H9 (cell line): Measurements from ENCODE around the gene LSMEM2. TPM values are rescaled to one million over a fixed set of nuclear protein-coding genes. Genes with fewer than 3 reads are reported as not detected.

ENCODE experiments used
- DNase-seq: peaks from one replicate; pipeline ENCODE4 v3.0.0-alpha.2; 2017
- H2AFZ ChIP-seq: one replicate; pipeline ENCODE4 v1.6.1; 2013; ENCODE audit warnings: mild to moderate bottlenecking, low read length, control low read depth, moderate library complexity
- H2AK5ac ChIP-seq: 2 replicates; pipeline ENCODE4 v1.6.1; 2013; ENCODE audit warnings: low read length, control low read depth, mixed read lengths; ENCODE audit not compliant: insufficient read length
- H2BK120ac ChIP-seq: one replicate; pipeline ENCODE4 v1.6.1; 2013; ENCODE audit warnings: low read depth, mild to moderate bottlenecking, low read length, control low read depth, inconsistent platforms; ENCODE audit not compliant: poor library complexity, severe bottlenecking
- H2BK12ac ChIP-seq: 2 replicates; pipeline ENCODE4 v1.6.1; 2013; ENCODE audit warnings: low read length, control low read depth, mixed read lengths, low read depth; ENCODE audit not compliant: insufficient read length
- H2BK15ac ChIP-seq: 2 replicates; pipeline ENCODE4 v1.6.1; 2013; ENCODE audit warnings: low read depth, low read length, control low read depth
- H2BK20ac ChIP-seq: one replicate; pipeline ENCODE4 v1.6.1; 2013; ENCODE audit warnings: low read depth, mild to moderate bottlenecking, low read length, control low read depth, inconsistent platforms; ENCODE audit not compliant: poor library complexity, severe bottlenecking
- H2BK5ac ChIP-seq: 2 replicates; pipeline ENCODE4 v1.6.1; 2013; ENCODE audit warnings: low read length, control low read depth, mixed read lengths; ENCODE audit not compliant: insufficient read length
- H3K14ac ChIP-seq: 2 replicates; pipeline ENCODE4 v1.6.1; 2013; ENCODE audit warnings: low read length, control low read depth; ENCODE audit not compliant: insufficient read depth
- H3K18ac ChIP-seq: 2 replicates; pipeline ENCODE4 v1.6.1; 2013; ENCODE audit warnings: low read depth, mild to moderate bottlenecking, mixed read lengths, low read length, control low read depth; ENCODE audit not compliant: insufficient read length
- H3K23ac ChIP-seq: 2 replicates; pipeline ENCODE4 v1.6.1; 2013; ENCODE audit warnings: low read length, control low read depth, mixed read lengths, low read depth; ENCODE audit not compliant: insufficient read length
- H3K23me2 ChIP-seq: 2 replicates; pipeline ENCODE4 v1.6.1; 2013; ENCODE audit warnings: low read depth, mild to moderate bottlenecking, mixed read lengths, low read length, control low read depth; ENCODE audit not compliant: insufficient read length, poor library complexity, severe bottlenecking
- H3K27ac ChIP-seq: 2 replicates; pipeline ENCODE4 v1.5.1; 2013; ENCODE audit warnings: low read length, control low read depth, mixed read lengths, low read depth; ENCODE audit not compliant: insufficient read length
- H3K27me3 ChIP-seq: 2 replicates; pipeline ENCODE4 v1.6.1; 2013; ENCODE audit warnings: low read length, control low read depth, inconsistent platforms; ENCODE audit not compliant: insufficient read depth
- H3K4ac ChIP-seq: 2 replicates; pipeline ENCODE4 v1.6.1; 2013; ENCODE audit warnings: low read depth, mild to moderate bottlenecking, control low read depth, inconsistent platforms, low read length, moderate library complexity
- H3K4me1 ChIP-seq: 2 replicates; pipeline ENCODE4 v1.6.1; 2013; ENCODE audit warnings: low read length, control low read depth, inconsistent platforms; ENCODE audit not compliant: insufficient read depth
- H3K4me2 ChIP-seq: 2 replicates; pipeline ENCODE4 v1.6.1; 2013; ENCODE audit warnings: low read length, control low read depth, mixed read lengths; ENCODE audit not compliant: insufficient read length, insufficient read depth
- H3K56ac ChIP-seq: 2 replicates; pipeline ENCODE4 v1.6.1; 2013; ENCODE audit warnings: low read depth, mild to moderate bottlenecking, mixed read lengths, low read length, control low read depth; ENCODE audit not compliant: insufficient read length
- H3K79me1 ChIP-seq: 2 replicates; pipeline ENCODE4 v1.6.1; 2013; ENCODE audit warnings: low read depth, mild to moderate bottlenecking, moderate library complexity, low read length, control low read depth, inconsistent platforms; ENCODE audit not compliant: insufficient read depth, poor library complexity, severe bottlenecking
- H3K79me2 ChIP-seq: 2 replicates; pipeline ENCODE4 v1.6.1; 2013; ENCODE audit warnings: low read length, control low read depth, inconsistent platforms; ENCODE audit not compliant: insufficient read depth
- H3K9ac ChIP-seq: 2 replicates; pipeline ENCODE4 v1.6.1; 2013; ENCODE audit warnings: low read length, control low read depth, mixed read lengths; ENCODE audit not compliant: insufficient read length; ENCODE audit errors: extremely low read depth
- H3K9me3 ChIP-seq: one replicate; pipeline ENCODE4 v1.6.1; 2013; ENCODE audit warnings: low read depth, low read length, inconsistent platforms; ENCODE audit not compliant: control insufficient read depth
- H3T11ph ChIP-seq: one replicate; pipeline ENCODE4 v1.6.1; 2013; ENCODE audit warnings: mild to moderate bottlenecking, low read length, control low read depth, inconsistent platforms
- H4K20me1 ChIP-seq: one replicate; pipeline ENCODE4 v1.6.1; 2013; ENCODE audit not compliant: control insufficient read depth, insufficient read length, insufficient read depth
- H4K5ac ChIP-seq: 2 replicates; pipeline ENCODE4 v1.6.1; 2013; ENCODE audit warnings: low read depth, mild to moderate bottlenecking, mixed read lengths, low read length, control low read depth; ENCODE audit not compliant: insufficient read length
- H4K8ac ChIP-seq: replicated peaks from 2 replicates; pipeline ENCODE4 v1.6.1; 2013; ENCODE audit warnings: low read length, control low read depth, mixed read lengths, low read depth; ENCODE audit not compliant: insufficient read length
- H4K91ac ChIP-seq: 2 replicates; pipeline ENCODE4 v1.6.1; 2013; ENCODE audit warnings: low read depth, mild to moderate bottlenecking, moderate library complexity, mixed read lengths, low read length, control low read depth; ENCODE audit not compliant: insufficient read length
- H3K27ac Mint-ChIP-seq, 3 experiments: 2 replicates in 2 of 3; 3 replicates in 1 of 3; pipeline ENCODE4 v1.8.0; 2020 to 2021; ENCODE audit warnings: mixed read lengths in 3 of 3, mild to moderate bottlenecking in 1 of 3, moderate library complexity in 1 of 3
- H3K27me3 Mint-ChIP-seq: 2 replicates; pipeline ENCODE4 v1.8.0; 2021; ENCODE audit warnings: low read depth, mild to moderate bottlenecking, moderate library complexity, mixed read lengths
- H3K36me3 Mint-ChIP-seq, 3 experiments: 2 replicates in 2 of 3; 3 replicates in 1 of 3; pipeline ENCODE4 v1.8.0; 2020 to 2021; ENCODE audit warnings: low read depth in 3 of 3, mixed read lengths in 3 of 3; ENCODE audit not compliant: insufficient read depth in 1 of 3
- H3K4me1 Mint-ChIP-seq, 2 experiments: 2 replicates each; pipeline ENCODE4 v1.8.0; 2020; ENCODE audit warnings: mixed read lengths in 2 of 2
- H3K4me3 Mint-ChIP-seq, 2 experiments: 2 replicates in 1 of 2; 3 replicates in 1 of 2; pipeline ENCODE4 v1.8.0; 2020 to 2021; ENCODE audit warnings: mild to moderate bottlenecking in 2 of 2, mixed read lengths in 2 of 2, moderate library complexity in 1 of 2
- H3K9me3 Mint-ChIP-seq, 2 experiments: 2 replicates in 1 of 2; 3 replicates in 1 of 2; pipeline ENCODE4 v1.8.0; 2020; ENCODE audit warnings: mild to moderate bottlenecking in 2 of 2, mixed read lengths in 2 of 2, moderate library complexity in 1 of 2
- WGBS: extraction: QIAGEN DNeasy Blood & Tissue Kit; methylation state at CpG from one replicate; pipeline ENCODE4 v1.1.7; 2013; ENCODE audit warnings: missing lambda C conversion rate, low lambda C conversion rate, mixed read lengths; ENCODE audit not compliant: insufficient read length; ENCODE audit errors: extremely low coverage; 5-methylcytosine and 5-hydroxymethylcytosine counted together
- total RNA-seq: library from RNA; stranded (reverse); gene quantifications from 2 replicates; pipeline ENCODE4 v1.2.1, GENCODE V29; 2021
- TF ChIP-seq, protein P1 (sequence below): fragments of 200-600 bp; sonication (generic); conservative IDR thresholded peaks from 3 replicates; pipeline ENCODE4 v1.8.0; 2021; ENCODE audit warnings: antibody characterized with exemption, mild to moderate bottlenecking

Gene LSMEM2
- total RNA-seq, 1 experiment from 2014 or later, result 0.50 TPM

DNA sequence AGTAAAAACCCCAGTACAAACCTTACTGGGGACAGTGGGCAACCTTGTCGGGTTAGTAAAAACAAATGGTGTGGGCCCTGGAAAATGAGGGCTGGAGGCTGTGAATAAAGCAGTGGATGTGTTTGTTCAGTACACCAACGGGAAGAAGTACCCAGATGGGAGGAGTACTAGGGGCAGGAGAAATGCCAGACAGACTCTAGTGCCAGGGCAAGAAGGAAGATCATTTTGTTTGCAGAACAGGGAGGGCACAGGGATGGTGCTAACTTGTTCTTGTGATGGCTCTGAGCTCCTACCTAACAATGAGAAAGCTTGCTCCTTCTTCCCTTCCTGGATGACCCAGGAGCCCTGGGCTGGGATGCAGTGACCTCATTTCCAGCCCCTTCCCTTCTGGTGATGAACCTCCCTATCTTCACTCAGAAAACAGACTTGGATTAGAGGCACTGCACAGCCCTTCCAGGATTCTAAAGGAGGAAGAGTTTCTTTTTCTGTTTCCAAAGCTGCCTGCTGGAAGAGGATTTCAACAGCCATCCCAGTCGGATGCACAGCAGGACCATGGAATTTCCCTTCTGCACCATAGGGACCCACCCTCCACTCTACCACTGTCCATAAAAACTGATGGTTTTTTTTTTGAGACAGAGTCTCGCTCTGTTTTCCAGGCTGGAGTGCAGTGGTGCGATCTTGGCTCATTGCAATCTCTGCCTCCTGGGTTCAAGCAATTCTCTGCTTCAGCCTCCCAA is 55.6 kb downstream of the LSMEM2 start:
- Histone ChIP-seq H3T11ph (no peak overlapping the region), H2AFZ (no peak overlapping the region), H3K79me1 (no peaks in the 10 kb centered on the region), H3K23me2 (peaks cover 17% of the 10 kb centered on the region), H3K14ac (no peak overlapping the region), H2BK20ac (no peak overlapping the region), H4K91ac (no peak overlapping the region), H3K4ac (no peak overlapping the region), H4K5ac (no peak overlapping the region), H4K8ac (no peak overlapping the region), H3K9me3 (no peaks in the 10 kb centered on the region), H3K79me2 (peaks cover 5% of the 10 kb centered on the region; the same call in 1 of the 2 replicates), H4K20me1 (no peaks in the 10 kb centered on the region), H3K18ac (no peak overlapping the region), H2AK5ac (no peak overlapping the region), H2BK12ac (no peak overlapping the region), H3K4me1 (no peaks in the 10 kb centered on the region; the same call in 1 of the 2 replicates), H2BK15ac (no peak overlapping the region), H3K23ac (no peak overlapping the region), H3K27me3 (peaks cover 1% of the 10 kb centered on the region; the same call in 1 of the 2 replicates), H3K4me2 (no peak overlapping the region), H3K9ac (no peak overlapping the region), H3K27ac (no peak overlapping the region), H2BK5ac (no peak overlapping the region), H2BK120ac (no peak overlapping the region), H3K56ac (no peak overlapping the region)
- Mint-ChIP-seq H3K4me3 (peak overlapping the region in 1 of 2 experiments; percentile 38; a peak in 1 of 5 replicates), H3K9me3 (no peaks in the 10 kb centered on the region; a peak in 1 of 5 replicates), H3K36me3 (peaks cover 11 to 45% (median 43%) of the 10 kb centered on the region in 3 experiments), H3K27ac (peak overlapping the region in 2 of 3 experiments; percentile 75 to 77; a peak in 2 of 7 replicates), H3K27me3 (peaks cover 17% of the 10 kb centered on the region), H3K4me1 (peaks cover 23 to 32% of the 10 kb centered on the region in 2 experiments)
- WGBS, result no CpG with 5 or more reads among the region's 5 CpGs
- DNase-seq, result no peak
- TF ChIP-seq, protein P1, sequence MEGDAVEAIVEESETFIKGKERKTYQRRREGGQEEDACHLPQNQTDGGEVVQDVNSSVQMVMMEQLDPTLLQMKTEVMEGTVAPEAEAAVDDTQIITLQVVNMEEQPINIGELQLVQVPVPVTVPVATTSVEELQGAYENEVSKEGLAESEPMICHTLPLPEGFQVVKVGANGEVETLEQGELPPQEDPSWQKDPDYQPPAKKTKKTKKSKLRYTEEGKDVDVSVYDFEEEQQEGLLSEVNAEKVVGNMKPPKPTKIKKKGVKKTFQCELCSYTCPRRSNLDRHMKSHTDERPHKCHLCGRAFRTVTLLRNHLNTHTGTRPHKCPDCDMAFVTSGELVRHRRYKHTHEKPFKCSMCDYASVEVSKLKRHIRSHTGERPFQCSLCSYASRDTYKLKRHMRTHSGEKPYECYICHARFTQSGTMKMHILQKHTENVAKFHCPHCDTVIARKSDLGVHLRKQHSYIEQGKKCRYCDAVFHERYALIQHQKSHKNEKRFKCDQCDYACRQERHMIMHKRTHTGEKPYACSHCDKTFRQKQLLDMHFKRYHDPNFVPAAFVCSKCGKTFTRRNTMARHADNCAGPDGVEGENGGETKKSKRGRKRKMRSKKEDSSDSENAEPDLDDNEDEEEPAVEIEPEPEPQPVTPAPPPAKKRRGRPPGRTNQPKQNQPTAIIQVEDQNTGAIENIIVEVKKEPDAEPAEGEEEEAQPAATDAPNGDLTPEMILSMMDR, result no peak
